ENCODE results near the gene PBX3.

The PBX3 gene

DNA sequence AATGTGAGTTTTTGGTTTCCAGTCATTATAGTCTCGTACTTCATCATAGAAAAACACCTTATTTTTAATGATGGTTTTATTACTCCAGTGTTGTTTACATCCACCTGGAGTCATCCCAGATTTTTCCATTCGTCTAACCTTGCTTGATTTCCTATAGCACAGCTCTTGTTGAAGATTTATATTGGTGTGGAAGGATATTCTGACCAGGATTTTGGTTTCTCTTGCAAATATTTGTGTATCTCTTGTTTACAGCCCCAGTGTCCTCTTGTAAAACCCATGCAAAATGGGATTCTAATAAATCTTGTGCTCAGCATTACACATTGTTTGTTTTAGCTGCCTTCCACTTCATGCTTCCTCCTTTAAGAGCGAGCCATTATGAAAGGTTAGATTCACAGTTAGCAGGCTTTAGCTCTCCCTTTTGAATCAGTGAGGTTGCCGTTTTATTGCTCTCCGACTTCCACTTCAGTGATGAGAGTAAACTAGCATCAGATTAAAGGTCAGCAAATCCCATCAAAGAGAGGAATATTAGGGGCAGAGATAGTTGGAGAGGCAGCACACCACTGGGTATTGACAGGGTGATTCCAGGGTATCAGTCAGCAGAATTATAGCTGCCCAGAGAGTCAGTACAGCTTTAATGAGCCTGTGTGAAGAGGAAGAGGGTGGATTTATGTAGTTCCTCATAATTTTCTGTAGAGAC is 157.1 kb downstream of the PBX3 start:
- peaks cover 26% of the 10 kb centered on the region for H3K4me1 ChIP-seq (ENCODE audit: control insufficient read depth, insufficient read depth, low read length, poor library complexity, severe bottlenecking)
- WGBS, 2 experiments (ENCODE audit: insufficient coverage in 2 of 2): 67 to 89% methylated on average over 1 to 3 of the region's 5 CpGs

DNA sequence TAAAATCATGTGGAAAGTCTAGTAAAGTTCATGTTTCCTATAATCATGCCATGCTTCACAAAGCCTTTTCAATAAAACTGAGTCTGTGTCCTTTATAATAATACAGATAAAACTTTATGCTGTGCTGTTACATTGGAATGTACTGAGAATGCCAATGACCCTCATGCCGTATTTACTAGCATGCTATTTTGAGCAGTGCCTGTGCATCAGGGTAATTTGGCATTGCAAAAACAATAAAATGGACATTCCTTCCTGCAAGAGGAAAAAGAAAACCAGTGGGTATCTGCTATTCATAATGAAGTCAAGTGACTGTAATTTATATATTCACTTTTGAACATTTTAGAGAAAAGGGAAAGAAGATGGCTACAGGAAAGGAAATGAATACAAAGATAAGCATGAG is 159.0 kb downstream of the PBX3 start:
- H3K9me3 ChIP-seq (ENCODE audit: control insufficient read depth, low read length): no peaks in the 10 kb centered on the region
- WGBS, 2 experiments (ENCODE audit: insufficient coverage in 2 of 2): 88% methylated on average over 1 of the region's 1 CpG; no CpG with 5 or more reads in 1 of the 2 experiments
- no peaks in the 10 kb centered on the region for H3K36me3 ChIP-seq (ENCODE audit: control insufficient read depth, insufficient read depth, low read length)
- no peak overlapping the region for H3K4me3 ChIP-seq (ENCODE audit: extremely low read depth, insufficient read depth, low read length, poor library complexity, severe bottlenecking)
- H3K4me1 ChIP-seq (ENCODE audit: control insufficient read depth, insufficient read depth, low read length, poor library complexity, severe bottlenecking): peaks cover 26% of the 10 kb centered on the region
- H3K27ac ChIP-seq (ENCODE audit: low read depth, low read length, severe bottlenecking): no peak overlapping the region

More for the DNA sequence above, 157.1 kb downstream of the PBX3 start:
- peak overlapping the region; percentile 7 for H3K27ac ChIP-seq (ENCODE audit: low read depth, low read length, severe bottlenecking)
- no peak overlapping the region for H3K4me3 ChIP-seq (ENCODE audit: extremely low read depth, insufficient read depth, low read length, poor library complexity, severe bottlenecking)
- H3K9me3 ChIP-seq (ENCODE audit: control insufficient read depth, low read length): no peaks in the 10 kb centered on the region
- no peaks in the 10 kb centered on the region for H3K36me3 ChIP-seq (ENCODE audit: control insufficient read depth, insufficient read depth, low read length)

DNA sequence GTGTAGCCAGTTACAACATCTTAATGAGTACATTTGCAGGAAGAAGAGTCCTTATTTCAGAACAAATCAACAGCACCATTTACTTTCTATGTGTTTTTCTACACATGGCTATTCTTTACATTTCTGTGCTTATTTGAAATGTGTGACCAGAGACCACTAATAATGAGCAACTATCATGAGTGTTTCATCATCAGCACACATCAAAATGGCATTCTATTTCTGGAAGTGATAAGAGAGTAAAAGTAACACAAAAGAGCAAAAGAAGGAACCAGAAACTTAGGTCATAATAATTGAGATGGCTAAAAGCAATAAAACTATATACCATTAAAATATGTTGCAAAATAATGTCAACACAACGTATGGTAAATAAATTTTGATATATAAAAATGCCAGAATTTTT is 159.7 kb downstream of the PBX3 start:
- no peaks in the 10 kb centered on the region for H3K36me3 ChIP-seq (ENCODE audit: control insufficient read depth, insufficient read depth, low read length)
- peaks cover 31% of the 10 kb centered on the region for H3K4me1 ChIP-seq (ENCODE audit: control insufficient read depth, insufficient read depth, low read length, poor library complexity, severe bottlenecking)
- H3K4me3 ChIP-seq (ENCODE audit: extremely low read depth, insufficient read depth, low read length, poor library complexity, severe bottlenecking): no peak overlapping the region
- no peak overlapping the region for H3K27ac ChIP-seq (ENCODE audit: low read depth, low read length, severe bottlenecking)
- WGBS, 2 experiments (ENCODE audit: insufficient coverage in 2 of 2): no CpG with 5 or more reads among the region's 1 CpG
- no peaks in the 10 kb centered on the region for H3K9me3 ChIP-seq (ENCODE audit: control insufficient read depth, low read length)

DNA sequence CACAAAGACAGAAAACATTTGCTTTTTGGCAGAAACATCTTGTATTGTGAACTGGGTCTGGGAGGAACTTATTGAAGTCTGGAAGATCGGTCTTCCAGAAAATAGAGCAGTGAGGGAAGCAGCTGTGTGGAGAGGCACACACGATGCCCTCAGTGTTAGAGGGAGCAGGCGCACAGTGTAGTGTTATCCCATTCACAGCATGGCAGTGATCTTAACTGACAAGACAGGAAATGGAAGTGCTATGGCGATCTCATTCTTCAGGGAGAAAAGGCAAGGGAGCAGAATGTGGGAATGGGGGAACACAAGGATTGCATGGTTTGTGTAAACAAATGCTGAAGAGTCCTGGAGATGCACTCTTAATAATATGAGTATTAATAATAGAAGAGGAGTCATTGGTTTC is 161.0 kb downstream of the PBX3 start:
- Histone ChIP-seq H3K36me3 (ENCODE audit: control insufficient read depth, insufficient read depth, low read length) (no peaks in the 10 kb centered on the region), H3K4me1 (ENCODE audit: control insufficient read depth, insufficient read depth, low read length, poor library complexity, severe bottlenecking) (peaks cover 31% of the 10 kb centered on the region), H3K9me3 (ENCODE audit: control insufficient read depth, low read length) (no peaks in the 10 kb centered on the region), H3K4me3 (ENCODE audit: extremely low read depth, insufficient read depth, low read length, poor library complexity, severe bottlenecking) (no peak overlapping the region), H3K27ac (ENCODE audit: low read depth, low read length, severe bottlenecking) (no peak overlapping the region)
- 60 to 72% methylated on average over 4 of the region's 4 CpGs for WGBS, 2 experiments (ENCODE audit: insufficient coverage in 2 of 2)

DNA sequence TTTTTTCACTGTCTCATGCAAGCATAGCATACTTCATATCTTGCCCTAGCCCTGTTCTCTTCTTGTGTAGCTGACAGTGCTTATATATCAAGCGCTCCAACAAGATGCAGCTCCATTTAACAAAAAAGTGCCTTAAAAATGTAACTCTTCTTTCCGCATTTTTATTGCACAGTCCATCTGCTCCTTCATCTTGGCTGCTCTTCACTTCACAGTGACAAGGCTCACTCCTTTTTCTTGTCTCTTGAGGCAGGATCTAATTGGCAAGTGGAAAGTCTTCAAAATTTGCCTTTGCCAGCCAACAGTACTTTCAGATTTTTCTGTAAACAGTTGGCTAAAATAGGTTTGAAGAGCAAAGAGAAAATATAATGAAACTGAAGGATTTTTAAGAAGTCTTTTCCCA is 161.8 kb downstream of the PBX3 start:
- no peaks in the 10 kb centered on the region for H3K9me3 ChIP-seq (ENCODE audit: control insufficient read depth, low read length)
- H3K36me3 ChIP-seq (ENCODE audit: control insufficient read depth, insufficient read depth, low read length): no peaks in the 10 kb centered on the region
- no peak overlapping the region for H3K27ac ChIP-seq (ENCODE audit: low read depth, low read length, severe bottlenecking)
- peaks cover 31% of the 10 kb centered on the region for H3K4me1 ChIP-seq (ENCODE audit: control insufficient read depth, insufficient read depth, low read length, poor library complexity, severe bottlenecking)
- WGBS, 2 experiments (ENCODE audit: insufficient coverage in 2 of 2): 100% methylated on average over 2 of the region's 2 CpGs
- no peak overlapping the region for H3K4me3 ChIP-seq (ENCODE audit: extremely low read depth, insufficient read depth, low read length, poor library complexity, severe bottlenecking)

DNA sequence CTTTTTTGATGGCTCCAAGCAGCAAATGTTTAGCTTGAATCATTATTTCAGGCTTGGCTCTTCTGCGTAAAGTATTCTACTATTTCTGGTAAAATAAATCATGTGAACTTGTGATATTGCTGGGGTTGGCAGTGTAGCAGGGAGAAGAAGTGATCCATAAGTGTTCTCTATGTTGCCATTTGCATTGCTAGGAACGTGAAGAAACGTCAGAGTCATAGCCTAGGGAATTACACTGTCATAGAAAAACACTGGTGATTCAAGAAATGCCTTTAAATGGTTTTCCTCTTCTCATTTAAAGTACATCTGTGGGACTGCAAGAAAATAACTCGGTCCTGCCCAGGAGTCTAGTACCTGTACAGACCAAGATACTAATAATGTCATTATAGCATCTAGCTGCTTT is 162.3 kb downstream of the PBX3 start:
- peaks cover 31% of the 10 kb centered on the region for H3K4me1 ChIP-seq (ENCODE audit: control insufficient read depth, insufficient read depth, low read length, poor library complexity, severe bottlenecking)
- no peaks in the 10 kb centered on the region for H3K36me3 ChIP-seq (ENCODE audit: control insufficient read depth, insufficient read depth, low read length)
- H3K9me3 ChIP-seq (ENCODE audit: control insufficient read depth, low read length): no peaks in the 10 kb centered on the region
- 80 to 100% methylated on average over 1 to 4 of the region's 4 CpGs for WGBS, 2 experiments (ENCODE audit: insufficient coverage in 2 of 2)
- no peak overlapping the region for H3K4me3 ChIP-seq (ENCODE audit: extremely low read depth, insufficient read depth, low read length, poor library complexity, severe bottlenecking)
- no peak overlapping the region for H3K27ac ChIP-seq (ENCODE audit: low read depth, low read length, severe bottlenecking)

DNA sequence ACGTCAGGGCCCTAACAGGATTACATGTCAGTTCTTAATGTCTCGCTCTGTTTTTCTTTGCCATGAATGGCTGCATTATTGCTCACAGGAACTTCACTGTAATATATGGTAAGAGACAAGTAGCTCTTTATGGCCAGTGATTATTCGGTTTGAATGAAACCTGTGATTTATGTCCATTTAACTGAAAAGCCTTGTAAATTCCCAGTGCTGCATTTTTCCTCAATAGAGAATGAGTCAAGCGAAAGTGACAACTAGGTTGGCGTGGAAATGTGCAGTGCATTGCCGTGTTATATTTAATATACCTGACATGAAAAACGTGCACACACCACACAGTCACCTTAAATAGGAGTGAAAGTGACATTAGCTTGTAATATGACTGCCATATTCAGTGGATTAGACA is 163.1 kb downstream of the PBX3 start:
- 97 to 100% methylated on average over 1 to 4 of the region's 7 CpGs for WGBS, 2 experiments (ENCODE audit: insufficient coverage in 2 of 2)
- Histone ChIP-seq H3K27ac (ENCODE audit: low read depth, low read length, severe bottlenecking) (no peak overlapping the region), H3K4me1 (ENCODE audit: control insufficient read depth, insufficient read depth, low read length, poor library complexity, severe bottlenecking) (peaks cover 31% of the 10 kb centered on the region), H3K36me3 (ENCODE audit: control insufficient read depth, insufficient read depth, low read length) (no peaks in the 10 kb centered on the region), H3K9me3 (ENCODE audit: control insufficient read depth, low read length) (no peaks in the 10 kb centered on the region), H3K4me3 (ENCODE audit: extremely low read depth, insufficient read depth, low read length, poor library complexity, severe bottlenecking) (no peak overlapping the region)

DNA sequence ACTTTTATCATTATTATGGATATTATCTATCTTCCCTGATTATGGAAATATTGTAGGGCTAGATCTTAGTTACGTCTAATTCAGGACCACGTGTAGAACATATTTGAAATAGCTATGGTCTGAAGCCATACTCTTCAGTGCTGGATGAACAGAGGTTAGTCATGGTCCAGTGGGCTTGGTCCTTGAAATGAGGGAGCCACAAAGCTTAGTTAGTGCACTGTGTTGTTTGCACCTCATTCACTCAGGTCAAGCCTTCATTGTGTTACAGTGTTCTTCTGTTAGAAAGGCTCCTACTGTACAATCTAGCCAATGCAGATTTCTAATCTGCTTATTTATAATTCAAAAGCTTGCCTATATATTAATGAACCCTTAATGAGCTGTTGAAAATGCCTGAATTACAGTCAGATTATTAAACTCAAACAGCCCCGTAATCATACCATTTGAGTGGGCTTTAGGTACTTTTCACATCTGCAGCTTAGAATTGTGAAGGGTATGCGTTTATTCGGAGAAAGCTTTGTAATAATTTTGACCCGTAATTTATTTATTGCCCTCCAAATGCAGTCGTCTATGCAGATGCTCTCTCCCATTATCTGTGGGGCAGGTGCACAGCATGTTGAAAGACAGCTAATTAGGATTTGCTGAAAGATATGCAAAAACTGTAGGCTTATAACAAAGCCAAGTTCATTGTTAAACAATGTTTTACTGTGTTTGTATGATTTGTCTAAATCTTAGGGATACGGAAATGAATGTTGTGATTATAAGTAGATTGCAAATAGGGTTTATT is 164.9 kb downstream of the PBX3 start:
- Histone ChIP-seq H3K36me3 (ENCODE audit: control insufficient read depth, insufficient read depth, low read length) (peaks cover 3% of the 10 kb centered on the region), H3K9me3 (ENCODE audit: control insufficient read depth, low read length) (no peaks in the 10 kb centered on the region), H3K27ac (ENCODE audit: low read depth, low read length, severe bottlenecking) (no peak overlapping the region), H3K4me1 (ENCODE audit: control insufficient read depth, insufficient read depth, low read length, poor library complexity, severe bottlenecking) (peaks cover 19% of the 10 kb centered on the region), H3K4me3 (ENCODE audit: extremely low read depth, insufficient read depth, low read length, poor library complexity, severe bottlenecking) (no peak overlapping the region)
- WGBS, 2 experiments (ENCODE audit: insufficient coverage in 2 of 2): 75 to 92% methylated on average over 3 to 5 of the region's 8 CpGs

DNA sequence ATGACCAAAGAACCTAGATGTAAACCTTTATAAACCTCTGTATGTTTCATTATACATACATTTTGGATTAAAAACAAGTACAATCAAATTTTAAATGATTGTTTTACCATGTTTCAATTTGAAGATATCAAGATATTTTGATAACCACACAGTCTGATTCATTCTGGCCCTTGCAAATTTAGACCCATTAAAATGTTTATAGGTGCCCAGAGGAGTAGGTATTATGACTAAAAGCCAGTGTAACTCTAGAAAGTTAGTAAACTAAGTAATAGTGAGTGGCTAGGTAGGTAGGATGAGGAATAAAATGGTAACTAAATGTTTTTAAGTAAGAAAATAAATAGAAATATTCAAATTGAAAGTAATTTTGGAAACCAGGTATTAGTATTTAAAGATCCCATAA is 165.5 kb downstream of the PBX3 start:
- Histone ChIP-seq H3K9me3 (ENCODE audit: control insufficient read depth, low read length) (no peaks in the 10 kb centered on the region), H3K4me1 (ENCODE audit: control insufficient read depth, insufficient read depth, low read length, poor library complexity, severe bottlenecking) (peaks cover 15% of the 10 kb centered on the region), H3K27ac (ENCODE audit: low read depth, low read length, severe bottlenecking) (no peak overlapping the region), H3K36me3 (ENCODE audit: control insufficient read depth, insufficient read depth, low read length) (peaks cover 3% of the 10 kb centered on the region), H3K4me3 (ENCODE audit: extremely low read depth, insufficient read depth, low read length, poor library complexity, severe bottlenecking) (no peak overlapping the region)

DNA sequence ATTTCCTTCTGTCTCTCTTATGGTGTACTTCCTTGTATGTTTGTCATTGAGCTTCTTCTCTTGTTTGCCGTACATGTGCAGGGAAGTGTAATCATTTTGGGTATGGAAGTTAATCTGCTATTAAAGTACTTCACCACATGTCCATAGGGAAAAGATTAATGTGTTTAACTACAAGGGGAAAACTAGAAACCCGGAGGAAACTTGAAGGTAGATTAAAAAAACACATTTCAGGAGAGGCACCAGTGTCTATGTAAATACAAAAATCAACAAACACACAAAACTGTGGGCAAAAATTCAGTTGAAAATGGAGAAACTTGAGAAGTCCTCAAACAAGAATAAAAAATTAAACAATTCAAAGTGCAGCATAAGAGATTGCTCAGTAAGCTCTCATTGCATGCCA is 166.4 kb downstream of the PBX3 start:
- Histone ChIP-seq H3K9me3 (ENCODE audit: control insufficient read depth, low read length) (no peaks in the 10 kb centered on the region), H3K36me3 (ENCODE audit: control insufficient read depth, insufficient read depth, low read length) (peaks cover 3% of the 10 kb centered on the region), H3K4me1 (ENCODE audit: control insufficient read depth, insufficient read depth, low read length, poor library complexity, severe bottlenecking) (peaks cover 6% of the 10 kb centered on the region), H3K27ac (ENCODE audit: low read depth, low read length, severe bottlenecking) (no peak overlapping the region), H3K4me3 (ENCODE audit: extremely low read depth, insufficient read depth, low read length, poor library complexity, severe bottlenecking) (no peak overlapping the region)
- 80% methylated on average over 1 of the region's 2 CpGs; no CpG with 5 or more reads in 1 of the 2 experiments for WGBS, 2 experiments (ENCODE audit: insufficient coverage in 2 of 2)

DNA sequence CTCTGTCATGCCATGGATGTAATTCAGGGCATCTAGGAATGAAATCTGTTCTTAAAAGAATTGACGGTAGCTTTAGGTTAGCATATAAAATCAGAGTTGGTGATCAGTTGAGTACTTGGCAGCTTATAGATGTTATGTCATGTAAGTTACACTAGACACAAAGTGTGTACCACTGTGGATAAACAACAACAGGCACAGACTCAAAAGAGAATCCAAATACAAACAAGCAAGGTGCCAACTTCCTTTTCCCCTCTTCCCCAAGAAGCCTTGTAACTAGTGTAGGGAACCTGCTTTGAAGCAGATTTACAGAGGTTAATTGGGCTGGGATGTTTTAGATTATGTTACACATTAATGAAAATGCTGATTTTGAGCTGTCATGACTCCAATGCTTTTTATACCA is 167.2 kb downstream of the PBX3 start:
- H3K9me3 ChIP-seq (ENCODE audit: control insufficient read depth, low read length): no peaks in the 10 kb centered on the region
- 100% methylated on average over 1 of the region's 1 CpG for WGBS, 2 experiments (ENCODE audit: insufficient coverage in 2 of 2)
- H3K4me3 ChIP-seq (ENCODE audit: extremely low read depth, insufficient read depth, low read length, poor library complexity, severe bottlenecking): no peak overlapping the region
- H3K4me1 ChIP-seq (ENCODE audit: control insufficient read depth, insufficient read depth, low read length, poor library complexity, severe bottlenecking): peaks cover 5% of the 10 kb centered on the region
- peaks cover 3% of the 10 kb centered on the region for H3K36me3 ChIP-seq (ENCODE audit: control insufficient read depth, insufficient read depth, low read length)
- H3K27ac ChIP-seq (ENCODE audit: low read depth, low read length, severe bottlenecking): no peak overlapping the region

Measured in mesodermal cell (in vitro differentiated cells).